Fibroblast of lung (primary cell): ENCODE measurements around the gene AMIGO1. TPM values are rescaled to one million over a fixed set of nuclear protein-coding genes. Genes with fewer than 3 reads are reported as not detected.

Source experiments
- DNase-seq, 2 donors: peaks; one replicate each; pipeline versions ENCODE4 v3.0.0 to v3.0.0-alpha.2; 2010; ENCODE audit warnings: low read depth in 2 of 2
- H2AFZ ChIP-seq: 2 replicates; pipeline ENCODE4 v1.5.1; 2012; ENCODE audit warnings: low read length, control low read depth, inconsistent platforms
- H3K27ac ChIP-seq: 2 replicates; pipeline ENCODE4 v1.5.1; 2011; ENCODE audit warnings: low read length, control low read depth; ENCODE audit not compliant: insufficient read depth
- H3K27me3 ChIP-seq: 2 replicates; pipeline ENCODE4 v1.5.1; 2011; ENCODE audit warnings: mild to moderate bottlenecking, low read length; ENCODE audit not compliant: control insufficient read depth, insufficient read depth
- H3K36me3 ChIP-seq: 2 replicates; pipeline ENCODE4 v1.5.1; 2011; ENCODE audit warnings: low read length; ENCODE audit not compliant: control insufficient read depth, insufficient read depth
- H3K4me1 ChIP-seq: 2 replicates; pipeline ENCODE4 v1.5.1; 2011; ENCODE audit warnings: low read length; ENCODE audit not compliant: control insufficient read depth, insufficient read depth; ENCODE audit errors: extremely low read depth
- H3K4me2 ChIP-seq: 2 replicates; pipeline ENCODE4 v1.5.1; 2011; ENCODE audit warnings: low read length, control low read depth; ENCODE audit not compliant: insufficient read depth; ENCODE audit errors: extremely low read depth
- H3K4me3 ChIP-seq, 4 experiments: fragments of 200-600 bp in 1 of 4; sonication (generic) in 1 of 4; replicated peaks in 1 of 4; 2 replicates each; pipeline ENCODE4 v1.5.1; 2011 to 2016; ENCODE audit warnings: low read length in 4 of 4, low read depth in 3 of 4, mild to moderate bottlenecking in 3 of 4, control low read depth in 2 of 4, inconsistent platforms in 1 of 4, mixed read lengths in 1 of 4; ENCODE audit not compliant: insufficient read depth in 1 of 4; ENCODE audit errors: control extremely low read depth in 1 of 4
- H3K79me2 ChIP-seq: 2 replicates; pipeline ENCODE4 v1.5.1; 2012; ENCODE audit warnings: mild to moderate bottlenecking, low read length, inconsistent platforms; ENCODE audit not compliant: control insufficient read depth, insufficient read depth
- H3K9ac ChIP-seq: 2 replicates; pipeline ENCODE4 v1.5.1; 2011; ENCODE audit warnings: mild to moderate bottlenecking, low read length, control low read depth; ENCODE audit not compliant: insufficient read depth
- H3K9me3 ChIP-seq: 2 replicates; pipeline ENCODE4 v1.5.1; 2012; ENCODE audit warnings: low read depth, low read length; ENCODE audit not compliant: control insufficient read depth, insufficient read depth
- H4K20me1 ChIP-seq: 2 replicates; pipeline ENCODE4 v1.5.1; 2011; ENCODE audit warnings: low read length; ENCODE audit not compliant: control insufficient read depth, insufficient read depth; ENCODE audit errors: extremely low read depth
- EZH2 ChIP-seq: IDR thresholded peaks from 2 replicates; pipeline ENCODE4 v1.5.1; 2012; ENCODE audit warnings: low read length, control low read depth, mild to moderate bottlenecking; ENCODE audit errors: missing control alignments
- polyA plus RNA-seq, 2 donors: library from polyadenylated mRNA; depleted of rRNA in 1 of 2; stranded (reverse) in 1 of 2; unstranded in 1 of 2; fragments of >200 nt; gene quantifications; 2 replicates each; pipeline ENCODE4 v1.2.1, GENCODE V29; 2011 to 2012; ENCODE audit warnings: missing spikeins in 1 of 2
- total RNA-seq: library from RNA; depleted of rRNA; stranded (reverse); fragments of >200 nt; gene quantifications from 2 replicates; pipeline ENCODE4 v1.2.1, GENCODE V29; 2014
- TF ChIP-seq, protein P1 (sequence below), 2 donors: IDR thresholded peaks in 1 of 2; conservative IDR thresholded peaks in 1 of 2; 1 replicate in 1 of 2; 2 replicates in 1 of 2; pipeline ENCODE4 v1.5.1; 2011 to 2012; ENCODE audit warnings: low read length in 2 of 2, control low read depth in 1 of 2, inconsistent platforms in 1 of 2, low read depth in 1 of 2, mild to moderate bottlenecking in 1 of 2

The AMIGO1 gene
- total and polyA plus RNA-seq, 2 donors (not counting 1 experiment from before 2014, with no cell fraction given): 0.57 to 2.5 TPM

- Histone ChIP-seq H3K36me3 (peaks cover 9% of the 10 kb centered on the region), H3K9me3 (no peaks in the 10 kb centered on the region), H3K79me2 (no peaks in the 10 kb centered on the region), H3K4me1 (peaks cover 3% of the 10 kb centered on the region), H3K27me3 (no peaks in the 10 kb centered on the region), H3K27ac (no peak overlapping the region), H3K9ac (no peak overlapping the region), H3K4me3 (no peak overlapping the region), H2AFZ (no peak overlapping the region), H3K4me2 (no peak overlapping the region), H4K20me1 (no peaks in the 10 kb centered on the region)
- DNase-seq: no peak
- TF ChIP-seq EZH2: no peak
- TF ChIP-seq, protein P1, sequence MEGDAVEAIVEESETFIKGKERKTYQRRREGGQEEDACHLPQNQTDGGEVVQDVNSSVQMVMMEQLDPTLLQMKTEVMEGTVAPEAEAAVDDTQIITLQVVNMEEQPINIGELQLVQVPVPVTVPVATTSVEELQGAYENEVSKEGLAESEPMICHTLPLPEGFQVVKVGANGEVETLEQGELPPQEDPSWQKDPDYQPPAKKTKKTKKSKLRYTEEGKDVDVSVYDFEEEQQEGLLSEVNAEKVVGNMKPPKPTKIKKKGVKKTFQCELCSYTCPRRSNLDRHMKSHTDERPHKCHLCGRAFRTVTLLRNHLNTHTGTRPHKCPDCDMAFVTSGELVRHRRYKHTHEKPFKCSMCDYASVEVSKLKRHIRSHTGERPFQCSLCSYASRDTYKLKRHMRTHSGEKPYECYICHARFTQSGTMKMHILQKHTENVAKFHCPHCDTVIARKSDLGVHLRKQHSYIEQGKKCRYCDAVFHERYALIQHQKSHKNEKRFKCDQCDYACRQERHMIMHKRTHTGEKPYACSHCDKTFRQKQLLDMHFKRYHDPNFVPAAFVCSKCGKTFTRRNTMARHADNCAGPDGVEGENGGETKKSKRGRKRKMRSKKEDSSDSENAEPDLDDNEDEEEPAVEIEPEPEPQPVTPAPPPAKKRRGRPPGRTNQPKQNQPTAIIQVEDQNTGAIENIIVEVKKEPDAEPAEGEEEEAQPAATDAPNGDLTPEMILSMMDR (conservative IDR thresholded peaks at IDR 0.05 in 1 of 2, IDR thresholded peaks at IDR 0.05 in 1 of 2; ENCODE audit: low read depth in 1 of 2, low read length in 2 of 2): no peak
These were observed 18.6 kb downstream of the AMIGO1 start for GRCh38 chr1:109490934-109491302.

- H3K4me2 ChIP-seq: no peak overlapping the region
- H3K9ac ChIP-seq: no peak overlapping the region
- no peak overlapping the region for H2AFZ ChIP-seq
- H3K4me1 ChIP-seq: peaks cover 3% of the 10 kb centered on the region
- H3K4me3 ChIP-seq: no peak overlapping the region
- no peaks in the 10 kb centered on the region for H3K9me3 ChIP-seq
- no peaks in the 10 kb centered on the region for H3K79me2 ChIP-seq
- no peak overlapping the region for H3K27ac ChIP-seq
- no peak for TF ChIP-seq EZH2
- TF ChIP-seq, protein P1 (conservative IDR thresholded peaks at IDR 0.05 in 1 of 2, IDR thresholded peaks at IDR 0.05 in 1 of 2; ENCODE audit: low read depth in 1 of 2, low read length in 2 of 2): peak; percentile 87 to 95
- H4K20me1 ChIP-seq: no peaks in the 10 kb centered on the region
- H3K27me3 ChIP-seq: no peaks in the 10 kb centered on the region
- DNase-seq: peak; percentile 39 to 65
- H3K36me3 ChIP-seq: peaks cover 9% of the 10 kb centered on the region
These were observed 19.2 kb downstream of the AMIGO1 start for GRCh38 chr1:109490029-109490933.

- H3K9me3 ChIP-seq: no peaks in the 10 kb centered on the region
- H3K36me3 ChIP-seq: peaks cover 9% of the 10 kb centered on the region
- H2AFZ ChIP-seq: no peak overlapping the region
- H3K4me1 ChIP-seq: peaks cover 2% of the 10 kb centered on the region
- no peaks in the 10 kb centered on the region for H3K27me3 ChIP-seq
- no peak overlapping the region for H3K4me2 ChIP-seq
- no peak overlapping the region for H3K9ac ChIP-seq
- no peak overlapping the region for H3K27ac ChIP-seq
- H3K4me3 ChIP-seq: no peak overlapping the region
- no peaks in the 10 kb centered on the region for H4K20me1 ChIP-seq
- no peak for DNase-seq
- H3K79me2 ChIP-seq: no peaks in the 10 kb centered on the region
- TF ChIP-seq, protein P1 (conservative IDR thresholded peaks at IDR 0.05 in 1 of 2, IDR thresholded peaks at IDR 0.05 in 1 of 2; ENCODE audit: low read depth in 1 of 2, low read length in 2 of 2): no peak
- no peak for TF ChIP-seq EZH2
These were observed 20.8 kb downstream of the AMIGO1 start for GRCh38 chr1:109488696-109489095.
